HFFc6 (cell line): ENCODE data around the gene CPPED1. TPM values are rescaled to one million over a fixed set of nuclear protein-coding genes. Genes with fewer than 3 reads are reported as not detected.
"Not testable (repeated sequence)": the region's sequence is repeated elsewhere in the genome, so short reads cannot be mapped to it uniquely, and the experiment has no call there.

ENCODE experiments used
- DNase-seq: peaks from one replicate; pipeline ENCODE4 v3.0.0-alpha.2; 2018
- H3K27ac Mint-ChIP-seq: 2 replicates; pipeline ENCODE4 v1.8.0; 2020; ENCODE audit warnings: mild to moderate bottlenecking, mixed read lengths
- H3K27me3 Mint-ChIP-seq: 2 replicates; pipeline ENCODE4 v1.8.0; 2021; ENCODE audit warnings: mild to moderate bottlenecking, moderate library complexity, mixed read lengths; ENCODE audit not compliant: insufficient read depth
- H3K36me3 Mint-ChIP-seq: 2 replicates; pipeline ENCODE4 v1.8.0; 2021; ENCODE audit warnings: low read depth, mixed read lengths
- H3K4me1 Mint-ChIP-seq: 2 replicates; pipeline ENCODE4 v1.8.0; 2020; ENCODE audit warnings: low read depth, mixed read lengths
- H3K4me3 Mint-ChIP-seq: 2 replicates; pipeline ENCODE4 v1.8.0; 2020; ENCODE audit warnings: mild to moderate bottlenecking, moderate library complexity, mixed read lengths
- H3K9me3 Mint-ChIP-seq: 2 replicates; pipeline ENCODE4 v1.8.0; 2020; ENCODE audit warnings: mild to moderate bottlenecking, mixed read lengths
- CTCF ChIP-seq: fragments of 200-600 bp; sonication (generic); IDR thresholded peaks from 2 replicates; pipeline ENCODE4 v1.5.0; 2021; ENCODE audit warnings: antibody characterized with exemption, mild to moderate bottlenecking
- total RNA-seq, 6 experiments: library from RNA; stranded (reverse); fragmentation: NEBNext Ultra II Directional; extraction: Animal tissue kit (Norgen Biotek cat#: 25700); gene quantifications; 2 replicates in 1 of 6; 3 replicates in 5 of 6; pipeline ENCODE4 v1.2.3, GENCODE V29; 2021

Gene CPPED1
- total RNA-seq, 6 experiments from 2014 or later = 54.6 to 66.7 (median 63.1) TPM

DNA sequence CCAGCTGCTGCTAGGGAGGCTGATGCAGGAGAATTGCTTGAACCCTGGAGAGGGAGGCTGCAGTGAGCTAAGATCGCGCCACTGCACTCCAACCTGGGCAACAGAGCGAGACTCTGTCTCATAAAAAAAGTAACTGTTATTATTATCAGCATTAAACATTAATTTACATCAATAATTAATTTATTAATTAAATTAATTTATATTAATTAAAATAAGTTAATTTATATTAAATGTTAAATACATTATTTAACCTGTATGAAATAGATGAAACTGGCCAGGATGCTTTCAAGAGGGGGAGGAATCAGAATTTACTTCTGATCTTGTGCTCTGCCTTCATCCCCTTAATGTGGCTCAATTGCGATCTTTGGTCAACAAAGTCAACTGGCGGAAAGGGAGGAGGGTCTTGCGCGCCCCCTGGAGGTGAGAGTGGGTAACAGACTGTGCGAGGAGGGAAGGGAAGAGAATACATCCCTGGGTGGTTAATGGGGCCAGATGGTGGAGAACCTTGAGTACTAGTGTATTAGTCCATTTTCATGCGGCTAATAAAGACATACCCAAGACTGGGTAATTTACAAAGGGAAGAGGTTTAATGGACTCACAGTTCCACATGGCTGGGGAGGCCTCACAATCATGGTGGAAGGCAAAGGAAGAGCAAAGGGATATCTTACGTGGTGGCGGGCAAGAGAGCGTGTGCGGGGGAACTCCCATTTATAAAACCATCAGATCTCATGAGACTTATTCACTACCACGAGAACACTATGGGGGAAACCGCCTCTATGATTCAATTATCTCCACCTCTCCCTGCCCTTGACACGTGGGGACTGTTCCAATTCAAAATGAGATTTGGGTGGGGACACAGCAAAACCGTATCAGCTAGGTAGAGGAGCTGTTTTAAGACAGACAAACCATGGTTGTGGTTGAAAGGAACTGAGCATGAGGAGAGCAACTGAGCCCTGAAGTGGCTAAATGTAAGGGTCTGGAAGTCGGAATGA is 15.7 kb upstream of the CPPED1 start:
- peaks cover 6% of the 10 kb centered on the region for H3K27me3 Mint-ChIP-seq
- H3K9me3 Mint-ChIP-seq = no peaks in the 10 kb centered on the region
- H3K36me3 Mint-ChIP-seq = no peaks in the 10 kb centered on the region
- no peak overlapping the region for H3K4me3 Mint-ChIP-seq
- peak; percentile 33 for DNase-seq
- no peak overlapping the region for H3K27ac Mint-ChIP-seq
- peaks cover 20% of the 10 kb centered on the region for H3K4me1 Mint-ChIP-seq
- TF ChIP-seq CTCF = peak; percentile 95

DNA sequence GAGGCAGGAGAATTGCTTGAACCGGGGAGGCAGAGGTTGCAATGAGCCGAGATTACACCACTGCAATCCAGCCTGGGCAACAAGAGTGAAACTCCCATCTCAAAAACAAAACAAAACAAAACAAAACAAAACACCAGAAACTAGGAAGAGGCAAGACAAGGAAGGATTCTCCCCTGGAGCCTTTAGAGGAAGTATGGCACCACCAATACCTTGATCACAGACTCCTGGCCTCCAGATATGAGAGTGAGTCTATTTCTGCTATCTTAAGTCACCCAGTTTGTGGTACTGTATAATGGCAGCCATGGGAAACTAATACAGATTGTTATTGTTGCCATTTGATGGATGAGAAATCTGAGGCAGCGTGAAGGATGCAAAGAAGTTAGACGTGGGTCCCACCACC is 14.6 kb upstream of the CPPED1 start:
- Mint-ChIP-seq H3K4me3 (no peak overlapping the region), H3K9me3 (no peaks in the 10 kb centered on the region), H3K36me3 (no peaks in the 10 kb centered on the region), H3K27me3 (peaks cover 6% of the 10 kb centered on the region), H3K27ac (no peak overlapping the region), H3K4me1 (peaks cover 20% of the 10 kb centered on the region)
- TF ChIP-seq CTCF = no peak
- DNase-seq = no peak

- H3K9me3 Mint-ChIP-seq, H3K4me3 Mint-ChIP-seq, H3K27me3 Mint-ChIP-seq, DNase-seq, H3K36me3 Mint-ChIP-seq: not testable (repeated sequence)
- peak overlapping the region; percentile 40; the same call in 1 of the 2 replicates for H3K27ac Mint-ChIP-seq
- peaks cover 20% of the 10 kb centered on the region for H3K4me1 Mint-ChIP-seq
These were observed 13.1 kb upstream of the CPPED1 start for GRCh38 chr16:12816791-12817214.

GRCh38 chr16:12815361-12815760 is 11.7 kb upstream of the CPPED1 start:
- TF ChIP-seq CTCF = peak; percentile 50
- H3K36me3 Mint-ChIP-seq = 0 out of 2 replicates have a peak, but pooled peaks cover 5% of the 10 kb centered on the region
- H3K4me3 Mint-ChIP-seq = peak overlapping the region; percentile 56; the same call in 1 of the 2 replicates
- peaks cover 5% of the 10 kb centered on the region for H3K9me3 Mint-ChIP-seq
- no peak overlapping the region for H3K27ac Mint-ChIP-seq
- peaks cover 20% of the 10 kb centered on the region for H3K4me1 Mint-ChIP-seq
- peaks cover 4% of the 10 kb centered on the region; the same call in 1 of the 2 replicates for H3K27me3 Mint-ChIP-seq
- DNase-seq = no peak

GRCh38 chr16:12813734-12814133 is 10.0 kb upstream of the CPPED1 start:
- H3K9me3 Mint-ChIP-seq, H3K27ac Mint-ChIP-seq, DNase-seq, H3K4me3 Mint-ChIP-seq, H3K27me3 Mint-ChIP-seq, H3K36me3 Mint-ChIP-seq: not testable (repeated sequence)
- peaks cover 16% of the 10 kb centered on the region for H3K4me1 Mint-ChIP-seq

GRCh38 chr16:12813321-12813720 is 9.6 kb upstream of the CPPED1 start:
- not testable (repeated sequence) for DNase-seq, H3K9me3 Mint-ChIP-seq, H3K36me3 Mint-ChIP-seq, H3K4me3 Mint-ChIP-seq, H3K27me3 Mint-ChIP-seq, H3K27ac Mint-ChIP-seq
- peaks cover 16% of the 10 kb centered on the region for H3K4me1 Mint-ChIP-seq
